ENCODE results near the gene TOR1A. TPM values are rescaled to one million over a fixed set of nuclear protein-coding genes. Genes with fewer than 3 reads are reported as not detected.
A peak's percentile ranks its signal among the peaks of the same experiment; 100 is the strongest.

The TOR1A gene
- total and polyA plus RNA-seq, 2 experiments from 2014 or later: 23.6 to 45.7 TPM

- ATAC-seq: peak; percentile 78
- DNase-seq (ENCODE audit: low spot score): no peak
- no peak overlapping the region for H3K27ac ChIP-seq (ENCODE audit: low read depth)
- no peak overlapping the region for H3K4me3 Mint-ChIP-seq
- no peak for TF ChIP-seq EZH2phosphoT487 (IDR thresholded peaks at IDR 0.05; ENCODE audit: unreplicated experiment)
- TF ChIP-seq POLR2AphosphoS5 (IDR thresholded peaks at IDR 0.05; ENCODE audit: low read depth): no peak
- no peak for TF ChIP-seq ZNF462 (CRISPR knock-in tag; IDR thresholded peaks at IDR 0.05)
- no peak for TF ChIP-seq CREB1 (CRISPR knock-in tag; IDR thresholded peaks at IDR 0.05; ENCODE audit: low read depth)
- no peak for TF ChIP-seq EZH2 (IDR thresholded peaks at IDR 0.05; ENCODE audit: low read depth, unreplicated experiment)
- no peak for TF ChIP-seq CTCF (conservative IDR thresholded peaks at IDR 0.05; ENCODE audit: low read depth in 2 of 2)
- no peak for TF ChIP-seq ZNF114 (CRISPR knock-in tag; IDR thresholded peaks at IDR 0.05)
- no peak for TF ChIP-seq ZNF331 (CRISPR knock-in tag; IDR thresholded peaks at IDR 0.05; ENCODE audit: low read depth)
- no peak for TF ChIP-seq STAT1 (IDR thresholded peaks at IDR 0.05; ENCODE audit: unreplicated experiment)
- TF ChIP-seq ETS1 (IDR thresholded peaks at IDR 0.05): no peak
- TF ChIP-seq NANOG (IDR thresholded peaks at IDR 0.05; ENCODE audit: borderline replicate concordance): no peak
- no peak for TF ChIP-seq JUNB (IDR thresholded peaks at IDR 0.05; ENCODE audit: unreplicated experiment)
- TF ChIP-seq REST (IDR thresholded peaks at IDR 0.05; ENCODE audit: unreplicated experiment): no peak
- H3K9me3 Mint-ChIP-seq: no peaks in the 10 kb centered on the region; the same call in 2 of the 3 replicates
- no peaks in the 10 kb centered on the region for H3K36me3 Mint-ChIP-seq (ENCODE audit: low read depth)
- peaks cover 9% of the 10 kb centered on the region for H3K27me3 Mint-ChIP-seq (ENCODE audit: insufficient read depth, low read depth, poor library complexity)
- H3K27ac Mint-ChIP-seq: no peak overlapping the region
- H3K4me3 ChIP-seq: no peak overlapping the region
- H2AFZ ChIP-seq: peak overlapping the region; percentile 38; the same call in 1 of the 2 replicates
- H3K36me3 ChIP-seq (ENCODE audit: insufficient read depth): no peaks in the 10 kb centered on the region
- H3F3A ChIP-seq (replicated peaks; ENCODE audit: low read depth): no peaks in the 10 kb centered on the region
- H3K79me2 ChIP-seq (replicated peaks; ENCODE audit: insufficient read depth): no peaks in the 10 kb centered on the region
- no peaks in the 10 kb centered on the region for H3K27me3 ChIP-seq (ENCODE audit: insufficient read depth)
- H3K4me2 ChIP-seq: no peak overlapping the region
- H3K4me1 Mint-ChIP-seq: peaks cover 6% of the 10 kb centered on the region
- H3K9me2 ChIP-seq (ENCODE audit: insufficient read depth): no peaks in the 10 kb centered on the region
- H3K4me1 ChIP-seq (ENCODE audit: insufficient read depth): peaks cover 2% of the 10 kb centered on the region; the same call in 1 of the 2 replicates
- no peaks in the 10 kb centered on the region for H4K20me1 ChIP-seq (replicated peaks; ENCODE audit: insufficient read depth)
These were observed 49.0 kb downstream of the TOR1A start for GRCh38 chr9:129774791-129775447.

Data from GM23338 (cell line).